Neural crest cell (in vitro differentiated cells): ENCODE data around the gene FAM89B. TPM values are rescaled to one million over a fixed set of nuclear protein-coding genes. Genes with fewer than 3 reads are reported as not detected.

Experiments
- DNase-seq: peaks from one replicate; pipeline ENCODE4 v3.0.0; 2021; ENCODE audit warnings: low read depth, mixed read lengths, low spot score
- H3K27ac Mint-ChIP-seq: one replicate; pipeline ENCODE4 v1.8.0; 2021; ENCODE audit warnings: mild to moderate bottlenecking, mixed read lengths; ENCODE audit not compliant: unreplicated experiment
- H3K27me3 Mint-ChIP-seq: 2 replicates; pipeline ENCODE4 v1.8.0; 2021; ENCODE audit warnings: low read depth, mild to moderate bottlenecking, mixed read lengths
- H3K36me3 Mint-ChIP-seq: 2 replicates; pipeline ENCODE4 v1.8.0; 2021; ENCODE audit warnings: low read depth, mild to moderate bottlenecking, mixed read lengths
- H3K4me1 Mint-ChIP-seq: 2 replicates; pipeline ENCODE4 v1.8.0; 2021; ENCODE audit warnings: mixed read lengths
- H3K4me3 Mint-ChIP-seq: one replicate; pipeline ENCODE4 v1.8.0; 2021; ENCODE audit warnings: mild to moderate bottlenecking, mixed read lengths
- H3K9me3 Mint-ChIP-seq: 2 replicates; pipeline ENCODE4 v1.8.0; 2021; ENCODE audit warnings: mixed read lengths
- total RNA-seq: library from RNA; stranded (reverse); gene quantifications from 2 replicates; pipeline ENCODE4 v1.2.1, GENCODE V29; 2021
- TF ChIP-seq, protein P1 (sequence below): fragments of 200-600 bp; sonication (generic); conservative IDR thresholded peaks from 2 replicates; pipeline ENCODE4 v1.5.0; 2021; ENCODE audit warnings: antibody characterized with exemption, mild to moderate bottlenecking

Gene FAM89B
- total RNA-seq, 1 donor from 2014 or later = 86.3 TPM

DNA sequence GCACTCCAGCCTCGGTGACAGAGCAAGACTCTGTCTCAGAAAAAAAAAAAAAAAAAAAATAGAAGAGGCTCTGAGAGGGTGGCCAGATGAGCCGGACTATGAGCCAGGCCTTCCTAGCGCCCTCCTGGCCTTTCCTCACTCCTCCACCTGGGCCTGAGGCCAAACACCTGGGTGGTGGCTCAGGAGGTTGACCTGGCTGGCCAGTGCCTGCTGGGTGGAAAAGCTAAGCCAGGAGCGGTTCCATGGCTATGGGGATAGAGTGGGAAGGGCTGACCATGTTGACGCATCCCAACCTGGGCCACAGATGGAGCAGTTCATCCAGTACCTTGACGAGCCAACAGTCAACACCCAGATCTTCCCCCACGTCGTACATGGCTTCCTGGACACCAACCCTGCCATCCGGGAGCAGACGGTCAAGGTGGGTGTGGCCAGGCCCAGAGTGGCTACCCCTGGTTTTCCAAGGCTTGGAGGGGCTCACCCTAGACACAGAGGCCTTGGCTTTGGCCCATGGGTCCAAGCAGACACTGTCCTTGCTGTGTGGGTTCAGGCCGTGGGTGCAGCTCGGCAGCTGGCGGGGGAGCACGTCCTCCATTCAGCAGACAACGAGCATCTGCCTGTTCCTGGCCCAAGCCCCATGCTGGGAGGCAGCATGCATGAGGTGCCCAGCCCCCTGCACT, 39.8 kb upstream of the FAM89B start:
- no peaks in the 10 kb centered on the region for H3K9me3 Mint-ChIP-seq
- TF ChIP-seq, protein P1, sequence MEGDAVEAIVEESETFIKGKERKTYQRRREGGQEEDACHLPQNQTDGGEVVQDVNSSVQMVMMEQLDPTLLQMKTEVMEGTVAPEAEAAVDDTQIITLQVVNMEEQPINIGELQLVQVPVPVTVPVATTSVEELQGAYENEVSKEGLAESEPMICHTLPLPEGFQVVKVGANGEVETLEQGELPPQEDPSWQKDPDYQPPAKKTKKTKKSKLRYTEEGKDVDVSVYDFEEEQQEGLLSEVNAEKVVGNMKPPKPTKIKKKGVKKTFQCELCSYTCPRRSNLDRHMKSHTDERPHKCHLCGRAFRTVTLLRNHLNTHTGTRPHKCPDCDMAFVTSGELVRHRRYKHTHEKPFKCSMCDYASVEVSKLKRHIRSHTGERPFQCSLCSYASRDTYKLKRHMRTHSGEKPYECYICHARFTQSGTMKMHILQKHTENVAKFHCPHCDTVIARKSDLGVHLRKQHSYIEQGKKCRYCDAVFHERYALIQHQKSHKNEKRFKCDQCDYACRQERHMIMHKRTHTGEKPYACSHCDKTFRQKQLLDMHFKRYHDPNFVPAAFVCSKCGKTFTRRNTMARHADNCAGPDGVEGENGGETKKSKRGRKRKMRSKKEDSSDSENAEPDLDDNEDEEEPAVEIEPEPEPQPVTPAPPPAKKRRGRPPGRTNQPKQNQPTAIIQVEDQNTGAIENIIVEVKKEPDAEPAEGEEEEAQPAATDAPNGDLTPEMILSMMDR = no peak

DNA sequence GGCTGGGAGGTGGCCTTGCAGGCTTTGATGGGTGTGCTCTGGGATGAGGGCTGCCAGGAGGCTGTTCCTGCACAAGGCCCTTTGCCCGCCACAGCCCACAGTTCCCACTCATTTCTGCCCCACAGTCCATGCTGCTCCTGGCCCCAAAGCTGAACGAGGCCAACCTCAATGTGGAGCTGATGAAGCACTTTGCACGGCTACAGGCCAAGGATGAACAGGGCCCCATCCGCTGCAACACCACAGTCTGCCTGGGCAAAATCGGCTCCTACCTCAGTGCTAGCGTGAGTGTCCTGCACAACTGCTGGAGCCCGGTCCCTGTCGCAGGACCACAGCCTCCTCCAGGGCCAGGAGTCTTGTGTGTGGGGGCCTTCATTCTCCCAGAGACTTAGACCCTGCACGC, 37.2 kb upstream of the FAM89B start:
- Mint-ChIP-seq H3K27me3 (peaks cover 31% of the 10 kb centered on the region), H3K27ac (no peak overlapping the region), H3K4me3 (peak overlapping the region; percentile 23), H3K36me3 (peaks cover 10% of the 10 kb centered on the region), H3K4me1 (peaks cover 2% of the 10 kb centered on the region), H3K9me3 (no peaks in the 10 kb centered on the region)
- no peak for DNase-seq
- TF ChIP-seq, protein P1 = no peak

More for the DNA sequence above, 39.8 kb upstream of the FAM89B start:
- no peak overlapping the region for H3K27ac Mint-ChIP-seq
- no peak for DNase-seq
- H3K27me3 Mint-ChIP-seq = peaks cover 11% of the 10 kb centered on the region
- peaks cover 14% of the 10 kb centered on the region for H3K4me1 Mint-ChIP-seq
- H3K36me3 Mint-ChIP-seq = peaks cover 10% of the 10 kb centered on the region
- H3K4me3 Mint-ChIP-seq = no peak overlapping the region

GRCh38 chr11:65536412-65537295, 35.7 kb upstream of the FAM89B start:
- Mint-ChIP-seq H3K27me3 (peaks cover 45% of the 10 kb centered on the region), H3K36me3 (peaks cover 8% of the 10 kb centered on the region), H3K27ac (no peak overlapping the region), H3K4me3 (peak overlapping the region; percentile 38), H3K4me1 (no peaks in the 10 kb centered on the region), H3K9me3 (no peaks in the 10 kb centered on the region)
- TF ChIP-seq, protein P1 = no peak
- no peak for DNase-seq

GRCh38 chr11:65537296-65537597, 35.1 kb upstream of the FAM89B start:
- peak overlapping the region; percentile 59 for H3K4me3 Mint-ChIP-seq
- peaks cover 51% of the 10 kb centered on the region for H3K27me3 Mint-ChIP-seq
- TF ChIP-seq, protein P1 = no peak
- peaks cover 4% of the 10 kb centered on the region for H3K4me1 Mint-ChIP-seq
- DNase-seq = no peak
- H3K9me3 Mint-ChIP-seq = no peaks in the 10 kb centered on the region
- peaks cover 8% of the 10 kb centered on the region for H3K36me3 Mint-ChIP-seq
- no peak overlapping the region for H3K27ac Mint-ChIP-seq

- Mint-ChIP-seq H3K27me3 (peaks cover 55% of the 10 kb centered on the region), H3K27ac (no peak overlapping the region), H3K4me3 (peak overlapping the region; percentile 59), H3K4me1 (peaks cover 4% of the 10 kb centered on the region), H3K36me3 (peaks cover 8% of the 10 kb centered on the region), H3K9me3 (no peaks in the 10 kb centered on the region)
- DNase-seq = no peak
- TF ChIP-seq, protein P1 = no peak
These were observed 34.6 kb upstream of the FAM89B start for GRCh38 chr11:65537620-65538231.
